ENCODE results near the gene LCN15. TPM values are rescaled to one million over a fixed set of nuclear protein-coding genes. Genes with fewer than 3 reads are reported as not detected.
A peak's percentile ranks its signal among the peaks of the same experiment; 100 is the strongest.

The LCN15 gene
- total RNA-seq, 1 donor from 2014 or later: not detected

- FAIRE-seq (no peak), DNase-seq (ENCODE audit: low read depth) (no peak)
- Mint-ChIP-seq H3K4me3 (ENCODE audit: unreplicated experiment) (no peak overlapping the region), H3K4me1 (ENCODE audit: low read depth, unreplicated experiment) (peaks cover 13% of the 10 kb centered on the region), H3K27me3 (ENCODE audit: low read depth, unreplicated experiment) (no peaks in the 10 kb centered on the region), H3K27ac (ENCODE audit: unreplicated experiment) (peak overlapping the region; percentile 29), H3K36me3 (ENCODE audit: low read depth, unreplicated experiment) (peaks cover 8% of the 10 kb centered on the region), H3K9me3 (ENCODE audit: unreplicated experiment) (no peaks in the 10 kb centered on the region)
- peaks cover 25% of the 10 kb centered on the region for H3K79me2 ChIP-seq (ENCODE audit: insufficient read depth, low read length)
- H3K9me3 ChIP-seq (ENCODE audit: insufficient read depth, low read depth, low read length): no peaks in the 10 kb centered on the region
- H3K4me3 ChIP-seq (ENCODE audit: insufficient read depth, low read depth, low read length): no peak overlapping the region
- peaks cover 26% of the 10 kb centered on the region for H3K4me1 ChIP-seq (ENCODE audit: insufficient read depth, low read length)
- H3K4me2 ChIP-seq (ENCODE audit: low read length): peak overlapping the region; percentile 59
- TF ChIP-seq CTCF (IDR thresholded peaks at IDR 0.05; ENCODE audit: insufficient read depth, low read depth, low read length): no peak
- no peak for TF ChIP-seq EZH2 (IDR thresholded peaks at IDR 0.05; ENCODE audit: insufficient read depth, low read length)
- H3K27me3 ChIP-seq (ENCODE audit: insufficient read depth, low read length): no peaks in the 10 kb centered on the region
- H3K27ac ChIP-seq (ENCODE audit: low read depth, low read length): peak overlapping the region; percentile 48
- H2AFZ ChIP-seq (ENCODE audit: low read depth, low read length): no peak overlapping the region
- H3K36me3 ChIP-seq (ENCODE audit: insufficient read depth, low read length): peaks cover 15% of the 10 kb centered on the region
- H3K9ac ChIP-seq (ENCODE audit: low read length): no peak overlapping the region
- peaks cover 53% of the 10 kb centered on the region for H4K20me1 ChIP-seq (ENCODE audit: insufficient read depth, low read length)
These were observed 43.4 kb downstream of the LCN15 start for GRCh38 chr9:136720898-136721338.

- TF ChIP-seq EZH2 (IDR thresholded peaks at IDR 0.05; ENCODE audit: insufficient read depth, low read length): no peak
- TF ChIP-seq CTCF (IDR thresholded peaks at IDR 0.05; ENCODE audit: insufficient read depth, low read depth, low read length): no peak
- Histone ChIP-seq H3K27me3 (ENCODE audit: insufficient read depth, low read length) (no peaks in the 10 kb centered on the region), H3K4me3 (ENCODE audit: insufficient read depth, low read depth, low read length) (no peak overlapping the region), H3K4me1 (ENCODE audit: insufficient read depth, low read length) (peaks cover 21% of the 10 kb centered on the region), H4K20me1 (ENCODE audit: insufficient read depth, low read length) (peaks cover 48% of the 10 kb centered on the region), H3K79me2 (ENCODE audit: insufficient read depth, low read length) (peaks cover 19% of the 10 kb centered on the region), H3K27ac (ENCODE audit: low read depth, low read length) (no peak overlapping the region), H2AFZ (ENCODE audit: low read depth, low read length) (no peak overlapping the region), H3K9ac (ENCODE audit: low read length) (peak overlapping the region; percentile 10), H3K36me3 (ENCODE audit: insufficient read depth, low read length) (peaks cover 12% of the 10 kb centered on the region), H3K9me3 (ENCODE audit: insufficient read depth, low read depth, low read length) (no peaks in the 10 kb centered on the region), H3K4me2 (ENCODE audit: low read length) (peak overlapping the region; percentile 59)
- Mint-ChIP-seq H3K36me3 (ENCODE audit: low read depth, unreplicated experiment) (peaks cover 8% of the 10 kb centered on the region), H3K9me3 (ENCODE audit: unreplicated experiment) (no peaks in the 10 kb centered on the region), H3K4me3 (ENCODE audit: unreplicated experiment) (no peak overlapping the region), H3K27me3 (ENCODE audit: low read depth, unreplicated experiment) (no peaks in the 10 kb centered on the region), H3K27ac (ENCODE audit: unreplicated experiment) (peak overlapping the region; percentile 47), H3K4me1 (ENCODE audit: low read depth, unreplicated experiment) (peaks cover 9% of the 10 kb centered on the region)
- FAIRE-seq (no peak), DNase-seq (ENCODE audit: low read depth) (no peak)
These were observed 43.9 kb downstream of the LCN15 start for GRCh38 chr9:136720251-136720897.

GRCh38 chr9:136719195-136719880, 45.0 kb downstream of the LCN15 start:
- no peak for DNase-seq (ENCODE audit: low read depth)
- FAIRE-seq: no peak
- Mint-ChIP-seq H3K27ac (ENCODE audit: unreplicated experiment) (no peak overlapping the region), H3K27me3 (ENCODE audit: low read depth, unreplicated experiment) (no peaks in the 10 kb centered on the region), H3K4me1 (ENCODE audit: low read depth, unreplicated experiment) (peaks cover 5% of the 10 kb centered on the region), H3K9me3 (ENCODE audit: unreplicated experiment) (no peaks in the 10 kb centered on the region), H3K36me3 (ENCODE audit: low read depth, unreplicated experiment) (peaks cover 6% of the 10 kb centered on the region), H3K4me3 (ENCODE audit: unreplicated experiment) (no peak overlapping the region)
- Histone ChIP-seq H3K36me3 (ENCODE audit: insufficient read depth, low read length) (peaks cover 7% of the 10 kb centered on the region), H2AFZ (ENCODE audit: low read depth, low read length) (no peak overlapping the region), H4K20me1 (ENCODE audit: insufficient read depth, low read length) (peaks cover 37% of the 10 kb centered on the region), H3K9ac (ENCODE audit: low read length) (no peak overlapping the region), H3K4me3 (ENCODE audit: insufficient read depth, low read depth, low read length) (no peak overlapping the region), H3K27me3 (ENCODE audit: insufficient read depth, low read length) (no peaks in the 10 kb centered on the region), H3K9me3 (ENCODE audit: insufficient read depth, low read depth, low read length) (no peaks in the 10 kb centered on the region), H3K79me2 (ENCODE audit: insufficient read depth, low read length) (peaks cover 10% of the 10 kb centered on the region), H3K4me1 (ENCODE audit: insufficient read depth, low read length) (peaks cover 20% of the 10 kb centered on the region), H3K27ac (ENCODE audit: low read depth, low read length) (no peak overlapping the region), H3K4me2 (ENCODE audit: low read length) (no peak overlapping the region)
- TF ChIP-seq CTCF (IDR thresholded peaks at IDR 0.05; ENCODE audit: insufficient read depth, low read depth, low read length) (no peak), EZH2 (IDR thresholded peaks at IDR 0.05; ENCODE audit: insufficient read depth, low read length) (no peak)

Data from astrocyte (in vitro differentiated cells and primary cell).